IMR-90 (cell line): Measurements from ENCODE around the gene PKP3. TPM values are rescaled to one million over a fixed set of nuclear protein-coding genes. Genes with fewer than 3 reads are reported as not detected.

Experiments used
- MXI1 ChIP-seq: IDR thresholded peaks from 2 replicates; pipeline ENCODE4 v1.6.1; 2012; ENCODE audit warnings: low read depth, mild to moderate bottlenecking, low read length, moderate library complexity, borderline replicate concordance
- polyA plus RNA-seq, 3 experiments: library from polyadenylated mRNA; depleted of rRNA; stranded (reverse); fragments of >200 nt; gene quantifications; 2 replicates each; pipeline ENCODE4 v1.2.3, GENCODE V29; 2012; ENCODE audit warnings: low replicate concordance in 1 of 3
- total RNA-seq: library from RNA; depleted of rRNA; stranded (reverse); fragments of >200 nt; gene quantifications from 2 replicates; pipeline ENCODE4 v1.2.3, GENCODE V29; 2012
- TF ChIP-seq, protein P1 (sequence below): fragments of 150-350 bp; IDR thresholded peaks from 2 replicates; pipeline ENCODE4 v1.6.1; 2017; ENCODE audit warnings: mild to moderate bottlenecking, antibody characterized with exemption, low read length, low read depth

PKP3 gene
- total and polyA plus RNA-seq, 2 of the 4 experiments (the other 2 are of a cell fraction), result 1.5 to 2.2 TPM

DNA sequence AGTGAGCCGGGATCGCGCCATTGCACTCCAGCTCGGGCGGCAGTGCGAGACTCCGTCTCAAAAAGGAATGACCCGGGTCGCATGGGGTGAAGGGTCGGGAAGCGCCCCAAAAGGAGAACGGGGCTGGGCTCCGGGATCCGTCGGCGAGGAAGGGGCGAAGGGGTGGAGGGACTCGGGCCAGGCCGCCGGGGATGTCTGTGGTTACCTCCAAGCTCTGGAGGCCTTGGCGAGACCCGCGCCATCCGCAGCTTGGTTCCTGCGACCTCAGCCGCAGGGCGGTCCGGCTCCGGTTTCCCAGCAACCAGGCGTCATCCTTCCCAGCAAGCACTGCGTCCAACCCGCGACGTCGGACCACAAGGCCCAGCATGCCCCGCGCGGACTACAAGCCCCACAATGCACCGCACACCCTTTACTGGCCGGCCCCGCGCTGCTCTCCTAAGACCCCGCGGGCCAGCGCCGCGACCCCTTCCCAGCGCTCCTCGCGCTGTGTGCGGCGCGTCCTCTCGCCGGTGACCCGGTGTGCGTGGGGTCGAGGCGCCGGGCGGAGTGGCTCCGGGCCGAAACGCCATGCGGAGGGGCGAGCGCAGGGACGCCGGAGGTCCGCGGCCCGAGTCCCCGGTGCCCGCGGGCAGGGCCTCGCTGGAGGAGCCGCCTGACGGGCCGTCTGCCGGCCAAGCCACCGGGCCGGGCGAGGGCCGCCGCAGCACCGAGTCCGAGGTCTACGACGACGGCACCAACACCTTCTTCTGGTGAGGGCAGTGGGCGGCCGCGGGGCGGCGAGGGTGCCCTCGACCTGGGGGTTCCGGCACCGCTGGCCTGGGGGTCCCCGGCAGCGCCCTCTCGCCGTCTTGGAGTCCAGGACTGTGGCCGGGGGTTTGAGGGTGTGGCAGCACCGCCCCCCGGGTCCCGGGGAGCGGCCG is 56.1 kb downstream of the PKP3 start, which contains the start of gene PTDSS2 (continued):
- TF ChIP-seq MXI1, result peak; percentile 63
- TF ChIP-seq, protein P1, sequence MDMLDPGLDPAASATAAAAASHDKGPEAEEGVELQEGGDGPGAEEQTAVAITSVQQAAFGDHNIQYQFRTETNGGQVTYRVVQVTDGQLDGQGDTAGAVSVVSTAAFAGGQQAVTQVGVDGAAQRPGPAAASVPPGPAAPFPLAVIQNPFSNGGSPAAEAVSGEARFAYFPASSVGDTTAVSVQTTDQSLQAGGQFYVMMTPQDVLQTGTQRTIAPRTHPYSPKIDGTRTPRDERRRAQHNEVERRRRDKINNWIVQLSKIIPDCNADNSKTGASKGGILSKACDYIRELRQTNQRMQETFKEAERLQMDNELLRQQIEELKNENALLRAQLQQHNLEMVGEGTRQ, result peak; percentile 12; the same call in 1 of the 2 replicates
